ENCODE measurements around the gene FYN. TPM values are rescaled to one million over a fixed set of nuclear protein-coding genes. Genes with fewer than 3 reads are reported as not detected.

Gene FYN
- total and polyA plus RNA-seq, 2 of the 13 experiments (the other 11 are each of a cell fraction or from before 2014, with no cell fraction given): 15.5 to 24.6 TPM

- TF ChIP-seq LRRFIP1 (CRISPR knock-in tag; conservative IDR thresholded peaks at IDR 0.05) (no peak), ZNF282 (IDR thresholded peaks at IDR 0.05; ENCODE audit: partially characterized antibody) (no peak), ATF7-NPFF (CRISPR knock-in tag; IDR thresholded peaks at IDR 0.05; ENCODE audit: low read depth) (no peak), KMT2B (CRISPR knock-in tag; IDR thresholded peaks at IDR 0.05) (no peak), BRD4 (CRISPR knock-in tag; IDR thresholded peaks at IDR 0.05) (no peak), PHF21A (CRISPR knock-in tag; IDR thresholded peaks at IDR 0.05) (peak; percentile 97), MAFF (IDR thresholded peaks at IDR 0.05; ENCODE audit: low read depth, low read length) (no peak), ZGPAT (CRISPR knock-in tag; IDR thresholded peaks at IDR 0.05) (peak; percentile 68), ZMYM2 (CRISPR knock-in tag; IDR thresholded peaks at IDR 0.05) (peak; percentile 93), ARNT (IDR thresholded peaks at IDR 0.05) (no peak), TBX2 (CRISPR knock-in tag; IDR thresholded peaks at IDR 0.05; ENCODE audit: borderline replicate concordance) (peak; percentile 80), YEATS4 (CRISPR knock-in tag; IDR thresholded peaks at IDR 0.05; ENCODE audit: borderline replicate concordance) (peak; percentile 43; the same call in 1 of the 2 replicates), BHLHE40 (IDR thresholded peaks at IDR 0.05; ENCODE audit: low read length) (peak; percentile 77), CEBPB (IDR thresholded peaks at IDR 0.05; ENCODE audit: borderline replicate concordance, low read depth, low read length) (peak; percentile 98), HMG20B (CRISPR knock-in tag; conservative IDR thresholded peaks at IDR 0.05) (no peak), ZBTB7B (CRISPR knock-in tag; IDR thresholded peaks at IDR 0.05) (peak; percentile 52; the same call in 1 of the 2 replicates), KDM4B (CRISPR knock-in tag; IDR thresholded peaks at IDR 0.05) (peak; percentile 88), ZFX (CRISPR knock-in tag; IDR thresholded peaks at IDR 0.05; ENCODE audit: low read depth) (peak; percentile 95), ZNF235 (CRISPR knock-in tag; IDR thresholded peaks at IDR 0.05; ENCODE audit: borderline replicate concordance) (no peak), ZNF280D (CRISPR knock-in tag; IDR thresholded peaks at IDR 0.05) (peak; percentile 66; the same call in 1 of the 2 replicates)
- TF ChIP-seq, protein P1, sequence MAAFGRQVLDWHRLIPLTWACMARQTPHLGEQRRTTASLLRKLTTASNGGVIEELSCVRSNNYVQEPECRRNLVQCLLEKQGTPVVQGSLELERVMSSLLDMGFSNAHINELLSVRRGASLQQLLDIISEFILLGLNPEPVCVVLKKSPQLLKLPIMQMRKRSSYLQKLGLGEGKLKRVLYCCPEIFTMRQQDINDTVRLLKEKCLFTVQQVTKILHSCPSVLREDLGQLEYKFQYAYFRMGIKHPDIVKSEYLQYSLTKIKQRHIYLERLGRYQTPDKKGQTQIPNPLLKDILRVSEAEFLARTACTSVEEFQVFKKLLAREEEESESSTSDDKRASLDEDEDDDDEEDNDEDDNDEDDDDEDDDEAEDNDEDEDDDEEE (CRISPR knock-in tag; IDR thresholded peaks at IDR 0.05): peak; percentile 56; the same call in 1 of the 2 replicates
Measured at GRCh38 chr6:111610548-111611172, 262.6 kb downstream of the FYN start (continued).

Measured in HepG2 (cell line).